Peyer's patch (tissue), 4 donors: ENCODE measurements around the gene TMEM121B.

Experiments used
- CTCF ChIP-seq, 6 experiments: fragments of 450-650 bp in 4 of 6; fragments of 200-600 bp in 2 of 6; sonication (generic) in 1 of 6; IDR thresholded peaks; one replicate each; pipeline ENCODE4 v1.5.1; 2017 to 2019; ENCODE audit warnings: antibody characterized with exemption in 6 of 6, mild to moderate bottlenecking in 3 of 6, moderate library complexity in 1 of 6
- POLR2A ChIP-seq, 2 donors: fragments of 450-650 bp; IDR thresholded peaks; one replicate each; pipeline ENCODE4 v1.5.1; 2017; ENCODE audit warnings: antibody characterized with exemption in 2 of 2, mild to moderate bottlenecking in 2 of 2, moderate library complexity in 2 of 2

GRCh38 chr22:17152971-17153370 lies 31.8 kb upstream of the TMEM121B start:
- TF ChIP-seq CTCF (IDR thresholded peaks at IDR 0.05), result no peak
- no peak for TF ChIP-seq POLR2A (IDR thresholded peaks at IDR 0.05)
